ENCODE data around the gene DHRS4.
A peak's percentile ranks its signal among the peaks of the same experiment; 100 is the strongest.
"Not testable (repeated sequence)": the region's sequence is repeated elsewhere in the genome, so short reads cannot be mapped to it uniquely, and the experiment has no call there.

Gene DHRS4

GRCh38 chr14:23981951-23982813, 28.6 kb downstream of the DHRS4 start:
- DNase-seq: not testable (repeated sequence)

GRCh38 chr14:23984891-23985602, 31.5 kb downstream of the DHRS4 start:
- no peak for DNase-seq

- DNase-seq: not testable (repeated sequence)
These were observed 34.6 kb downstream of the DHRS4 start for GRCh38 chr14:23988223-23988606.

- DNase-seq: peak in 18 of 58 donors; percentile 6 to 60 (median 28)
These were observed 35.2 kb downstream of the DHRS4 start, which contains the start of gene DHRS4L2 for GRCh38 chr14:23988607-23989363. Gene DHRS4L2 (plus strand): TSS chr14:23988929. CDS start chr14:23988948, 19 bp downstream.

- DNase-seq: peak in 48 of 58 donors; percentile 22 to 83 (median 64)
These were observed 36.3 kb downstream of the DHRS4 start for GRCh38 chr14:23989734-23990445.

DNA sequence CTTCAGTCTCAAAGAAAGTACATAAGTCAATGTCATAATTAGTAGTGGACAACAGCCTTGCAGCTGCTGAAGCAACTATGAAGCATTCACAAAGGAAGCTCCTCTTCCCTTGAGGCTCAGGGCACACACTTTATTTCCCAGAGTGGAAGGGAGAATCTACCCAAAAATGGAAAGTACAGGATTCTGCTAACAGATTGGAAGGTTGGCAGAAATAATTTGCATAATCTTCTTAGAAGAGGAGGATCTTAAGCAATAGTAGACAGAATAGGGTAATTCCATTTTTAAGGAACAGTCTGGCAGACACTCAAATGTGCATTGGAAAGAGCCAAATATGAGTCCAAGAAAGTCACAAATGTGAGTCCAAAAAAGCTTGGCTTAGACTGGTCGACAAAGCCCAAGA, 37.4 kb downstream of the DHRS4 start:
- not testable (repeated sequence) for DNase-seq

DNA sequence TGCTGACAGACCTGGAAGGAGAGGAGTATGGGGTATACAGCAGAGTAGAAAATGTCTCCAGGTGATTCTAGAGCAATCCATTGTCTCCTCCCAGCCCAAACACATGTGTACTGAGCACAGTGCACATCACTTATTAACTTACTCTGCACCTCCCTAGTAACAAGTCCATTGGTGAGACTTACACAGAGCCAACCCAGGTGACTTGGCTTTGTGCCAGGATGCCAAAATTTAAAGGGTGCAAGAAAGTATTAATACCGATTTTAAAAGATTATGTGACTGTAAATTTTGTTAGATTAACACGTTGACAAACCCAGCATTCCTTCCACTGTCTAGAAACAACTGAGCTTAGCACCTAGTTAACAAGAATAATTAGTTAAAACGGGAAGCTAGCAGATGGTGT, 39.5 kb downstream of the DHRS4 start:
- DNase-seq: not testable (repeated sequence)

- DNase-seq: not testable (repeated sequence)
These were observed 42.4 kb downstream of the DHRS4 start for GRCh38 chr14:23996009-23996408.

DNA sequence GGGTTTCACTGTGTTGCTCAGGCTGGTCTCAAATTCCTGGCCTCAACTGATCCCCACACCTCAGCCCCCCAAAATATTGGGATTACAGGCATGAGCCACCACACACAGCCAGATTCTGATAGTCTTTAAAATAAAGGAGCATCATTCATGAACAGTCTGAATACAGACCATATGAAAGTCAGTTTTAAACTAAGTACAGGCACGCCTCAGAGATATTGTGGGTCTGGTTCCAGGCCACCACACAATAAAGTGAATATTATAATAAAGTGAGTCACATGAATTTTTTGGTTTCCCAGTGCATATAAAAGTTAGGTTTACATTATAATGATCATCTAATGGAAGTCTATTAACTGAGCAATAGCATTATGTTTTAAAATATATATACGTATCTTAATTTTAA, 43.3 kb downstream of the DHRS4 start:
- DNase-seq: not testable (repeated sequence)

- DNase-seq: not testable (repeated sequence)
These were observed 46.1 kb downstream of the DHRS4 start for GRCh38 chr14:23999640-24000039.

DNA sequence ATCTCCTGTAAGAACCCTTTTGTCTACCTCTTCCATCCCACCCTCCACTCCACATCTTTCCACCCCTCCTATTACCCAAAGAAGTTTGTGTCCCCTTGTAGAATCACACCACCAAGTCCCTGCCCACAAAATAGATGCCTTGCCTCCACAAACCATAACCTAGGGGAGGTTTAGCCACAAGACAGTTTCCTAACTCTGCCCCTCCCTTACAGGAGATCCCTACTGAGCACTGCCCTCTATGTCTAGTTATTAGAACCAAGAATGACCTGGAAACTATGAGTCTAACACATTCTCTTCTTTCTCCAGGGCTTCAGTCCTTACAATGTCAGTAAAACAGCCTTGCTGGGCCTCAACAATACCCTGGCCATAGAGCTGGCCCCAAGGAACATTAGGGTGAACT, 47.5 kb downstream of the DHRS4 start:
- DNase-seq: not testable (repeated sequence)

DNA sequence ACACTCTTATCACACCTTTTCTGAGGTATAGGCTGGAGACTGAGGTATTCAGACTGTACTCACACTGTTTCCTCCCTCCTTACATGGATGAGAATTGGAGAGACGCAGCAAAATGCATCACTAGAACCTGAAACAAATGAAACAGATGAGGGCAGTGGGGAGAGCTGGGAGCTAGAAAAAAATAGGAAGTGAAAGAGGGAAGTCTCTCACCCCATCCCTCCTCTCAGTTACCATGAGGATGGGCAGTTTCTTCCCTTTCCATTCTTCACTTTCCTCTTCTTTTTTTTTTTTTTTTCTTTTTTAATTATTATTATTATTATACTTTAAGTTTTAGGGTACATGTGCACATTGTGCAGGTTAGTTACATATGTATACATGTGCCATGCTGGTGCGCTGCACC, 48.1 kb downstream of the DHRS4 start:
- DNase-seq: not testable (repeated sequence)

DNA sequence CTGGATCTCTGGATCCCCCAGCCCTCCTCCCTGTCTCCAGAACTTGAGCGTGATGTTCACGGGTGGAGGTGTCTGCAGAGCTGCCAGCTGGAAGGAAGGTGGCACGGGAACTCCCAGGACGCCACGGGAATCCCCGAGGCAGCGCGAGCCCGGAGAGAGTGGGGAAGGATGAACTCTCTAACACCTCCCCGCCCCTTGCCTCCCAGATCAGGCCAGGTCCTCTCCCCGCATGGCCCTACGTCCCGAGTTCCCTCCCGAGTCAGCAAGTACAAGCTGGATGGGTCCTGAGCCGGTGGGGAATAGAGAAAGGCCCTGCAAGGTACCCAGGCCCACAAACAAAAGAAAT, 52.9 kb downstream of the DHRS4 start:
- DNase-seq: not testable (repeated sequence)

DNA sequence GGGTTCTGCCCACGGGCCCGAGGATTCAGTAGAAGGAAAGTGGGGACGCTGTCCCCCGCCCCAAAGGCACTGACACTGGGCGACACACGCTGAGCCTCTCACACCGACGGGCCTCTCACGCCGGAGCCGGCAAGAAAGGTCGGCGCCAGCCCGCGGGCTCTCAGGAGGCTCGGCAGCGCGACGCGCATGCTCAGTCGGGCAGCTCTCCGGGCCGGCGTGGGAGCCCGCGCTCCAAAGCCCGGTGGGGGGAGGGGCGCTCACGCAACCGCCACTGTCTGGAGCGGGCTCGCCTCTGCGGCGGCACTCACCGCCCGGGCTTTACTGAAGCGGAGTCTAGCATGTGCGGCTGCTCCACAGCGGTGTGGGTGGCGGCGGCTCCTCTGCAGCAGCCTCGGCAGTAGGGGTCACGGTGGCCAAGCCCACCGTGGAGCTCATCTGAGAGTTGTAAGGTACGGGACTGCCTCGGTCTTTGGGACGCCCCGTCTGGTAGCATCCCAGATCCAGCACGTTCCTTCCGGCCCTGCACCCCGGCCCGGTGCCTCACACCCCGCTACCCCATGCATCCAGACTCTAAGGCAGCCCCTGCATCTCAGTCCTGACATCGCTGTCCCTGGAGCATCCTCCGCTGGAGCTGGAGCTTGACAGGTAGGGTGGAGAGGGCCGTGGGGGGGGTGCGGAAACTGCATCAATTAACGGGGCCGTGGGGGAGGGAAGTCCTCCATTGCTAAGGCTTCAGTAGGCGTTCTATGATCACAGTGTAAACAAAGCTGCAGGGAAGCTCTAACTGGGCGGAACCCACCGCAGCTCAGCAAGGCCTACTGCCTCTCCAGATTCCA, 53.5 kb downstream of the DHRS4 start:
- peak in 35 of 58 donors; percentile 11 to 68 (median 45) for DNase-seq

- no peak for DNase-seq
These were observed 57.5 kb downstream of the DHRS4 start for GRCh38 chr14:24011051-24011450.

DNA sequence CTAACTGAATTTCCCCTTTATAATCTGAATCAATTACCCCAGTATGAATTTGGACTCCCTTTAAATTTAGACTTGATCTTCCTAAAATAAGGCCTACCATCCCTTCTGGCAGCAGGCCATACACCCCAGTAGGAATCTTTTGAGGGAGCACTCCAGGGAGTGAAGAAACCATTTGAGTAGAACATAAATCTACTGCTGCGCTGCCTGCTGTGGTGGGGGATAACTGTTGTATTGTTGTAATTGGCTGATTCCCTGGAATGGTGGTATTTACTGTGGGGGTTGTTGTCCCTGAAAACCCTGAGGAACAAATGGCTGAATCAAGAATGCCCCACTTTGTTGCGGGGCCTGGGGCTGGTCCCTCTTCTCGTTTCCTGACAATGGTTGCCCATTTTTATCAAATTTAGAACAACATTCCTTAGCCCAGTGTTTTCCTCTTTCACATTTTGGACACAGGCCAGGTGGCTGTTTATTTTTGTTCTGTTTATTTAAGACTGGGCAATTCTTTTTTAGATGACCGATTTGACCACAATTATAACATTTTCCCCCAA, 59.2 kb downstream of the DHRS4 start:
- not testable (repeated sequence) for DNase-seq

DNA sequence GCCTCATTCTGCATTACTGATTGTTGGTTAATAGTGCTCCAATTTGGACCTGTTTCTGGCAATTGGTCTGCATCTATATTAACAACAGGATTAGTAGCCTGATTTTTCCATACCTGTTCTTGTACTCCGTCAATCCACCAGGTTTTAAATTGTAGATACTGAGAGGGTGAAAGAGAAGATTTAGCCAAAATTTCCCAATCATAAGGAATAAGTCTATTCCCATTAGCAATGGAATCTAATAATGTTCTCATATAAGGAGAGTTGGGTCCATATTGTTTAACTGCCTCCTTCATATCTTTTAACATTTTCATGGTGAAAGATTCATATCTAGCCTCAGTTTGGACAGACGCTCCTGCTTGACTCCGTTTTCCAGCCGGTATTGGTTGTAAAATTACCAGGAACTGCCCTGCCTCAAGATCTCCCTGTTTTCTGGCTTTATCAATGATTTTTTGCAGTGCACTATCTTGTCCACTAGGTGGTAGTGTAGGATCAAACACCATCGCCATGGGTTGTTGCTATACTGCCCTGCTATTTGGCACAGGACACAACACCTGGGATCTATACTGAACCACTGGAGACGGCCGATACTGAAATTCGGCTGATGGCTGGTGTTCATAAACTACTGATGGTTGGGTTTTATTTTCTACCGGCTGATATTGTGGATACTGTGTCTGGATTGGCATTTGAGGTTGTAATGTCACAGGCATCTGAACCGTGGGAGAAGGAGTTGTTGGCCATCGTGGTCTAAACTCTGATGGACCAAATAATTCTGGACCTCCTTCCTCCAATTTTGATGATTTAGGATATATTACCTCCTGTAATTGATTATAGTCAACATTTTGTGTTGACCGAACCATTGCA, 60.3 kb downstream of the DHRS4 start:
- peak in 28 of 58 donors; percentile 9 to 77 (median 24) for DNase-seq

- not testable (repeated sequence) for DNase-seq
These were observed 62.2 kb downstream of the DHRS4 start for GRCh38 chr14:24015745-24016144.
